NCI-H345 treated with DMSO at 0.1 percent for 48 hours (cell line): Measurements from ENCODE around the gene ERC1.
A peak's percentile ranks its signal among the peaks of the same experiment; 100 is the strongest.
"Not testable (repeated sequence)": the region's sequence is repeated elsewhere in the genome, so short reads cannot be mapped to it uniquely, and the experiment has no call there.

Source experiments
- DNase-seq: peaks from one replicate; lab custom pipeline; 2025; ENCODE audit not compliant: unreplicated experiment; lab: John Stamatoyannopoulos, UW

The ERC1 gene

GRCh38 chr12:1217191-1217949 lies 226.3 kb downstream of the ERC1 start:
- DNase-seq = no peak

GRCh38 chr12:1218369-1218768 lies 227.3 kb downstream of the ERC1 start:
- DNase-seq = no peak

- DNase-seq = peak; percentile 61
Measured at GRCh38 chr12:1220127-1221092, 229.4 kb downstream of the ERC1 start.

- DNase-seq = no peak
Measured at GRCh38 chr12:1222858-1223639, 232.0 kb downstream of the ERC1 start.

GRCh38 chr12:1226951-1227350 lies 235.9 kb downstream of the ERC1 start:
- DNase-seq = no peak

- DNase-seq = no peak
Measured at GRCh38 chr12:1234073-1234472, 243.1 kb downstream of the ERC1 start.

GRCh38 chr12:1246637-1247036 lies 255.6 kb downstream of the ERC1 start:
- DNase-seq = no peak

- DNase-seq = no peak
Measured at GRCh38 chr12:1250641-1251040, 259.6 kb downstream of the ERC1 start.

- DNase-seq = no peak
Measured at GRCh38 chr12:1252758-1253157, 261.7 kb downstream of the ERC1 start.

GRCh38 chr12:1255125-1255524 lies 264.1 kb downstream of the ERC1 start:
- not testable (repeated sequence) for DNase-seq

GRCh38 chr12:1255854-1256253 lies 264.8 kb downstream of the ERC1 start:
- not testable (repeated sequence) for DNase-seq

- DNase-seq = no peak
Measured at GRCh38 chr12:1256285-1256684, 265.3 kb downstream of the ERC1 start.

GRCh38 chr12:1256991-1257390 lies 266.0 kb downstream of the ERC1 start:
- DNase-seq = no peak

GRCh38 chr12:1262011-1262410 lies 271.0 kb downstream of the ERC1 start:
- no peak for DNase-seq

- no peak for DNase-seq
Measured at GRCh38 chr12:1267243-1267642, 276.2 kb downstream of the ERC1 start.

- DNase-seq = no peak
Measured at GRCh38 chr12:1272142-1272541, 281.1 kb downstream of the ERC1 start.

GRCh38 chr12:1273051-1273450 lies 282.0 kb downstream of the ERC1 start:
- no peak for DNase-seq

GRCh38 chr12:1277905-1278304 lies 286.9 kb downstream of the ERC1 start:
- DNase-seq = no peak

- DNase-seq = no peak
Measured at GRCh38 chr12:1279050-1279449, 288.0 kb downstream of the ERC1 start.

- DNase-seq = no peak
Measured at GRCh38 chr12:1280059-1280458, 289.0 kb downstream of the ERC1 start.

- no peak for DNase-seq
Measured at GRCh38 chr12:1281683-1282366, 290.8 kb downstream of the ERC1 start.
